H1 (cell line): Measurements from ENCODE around the gene GPR157. TPM values are rescaled to one million over a fixed set of nuclear protein-coding genes. Genes with fewer than 3 reads are reported as not detected.

Source experiments
- CTCF ChIA-PET: fragments of 300-600 bp; sonication (Branson Sonifier 250); formaldehyde crosslinking; loops from one replicate; lab custom pipeline; 2021; ENCODE audit not compliant: partially characterized antibody; lab: Charles Lee
- POLR2A ChIA-PET: fragments of 300-600 bp; sonication (Branson Sonifier 250); formaldehyde crosslinking; loops from one replicate; lab custom pipeline; 2021; ENCODE audit warnings: inconsistent platforms; ENCODE audit not compliant: partially characterized antibody; lab: Charles Lee
- DNase-seq, 2 experiments: peaks; one replicate each; pipeline versions ENCODE4 v3.0.0 to v3.0.0-alpha.2; 2010 to 2022; ENCODE audit warnings: low spot score in 2 of 2, low read depth in 1 of 2, mixed read lengths in 1 of 2
- FAIRE-seq: peaks from 2 replicates; lab custom pipeline; 2011; peaks lifted over from hg19 to GRCh38; lab: Jason Lieb, UNC
- H2AFZ ChIP-seq: 2 replicates; pipeline ENCODE4 v1.8.1; 2012; ENCODE audit warnings: low read length, inconsistent platforms
- H2AK5ac ChIP-seq: 2 replicates; pipeline ENCODE4 v1.6.1; 2013; ENCODE audit warnings: low read depth, low read length
- H2BK120ac ChIP-seq: replicated peaks from 2 replicates; pipeline ENCODE3; 2013; ENCODE audit warnings: low read depth, low read length, inconsistent platforms
- H2BK12ac ChIP-seq: 2 replicates; pipeline ENCODE4 v1.6.1; 2013; ENCODE audit warnings: low read depth, low read length
- H2BK15ac ChIP-seq: 2 replicates; pipeline ENCODE4 v1.6.1; 2013; ENCODE audit warnings: low read length
- H2BK20ac ChIP-seq: 2 replicates; pipeline ENCODE4 v1.6.1; 2013; ENCODE audit warnings: low read length
- H2BK5ac ChIP-seq: 2 replicates; pipeline ENCODE4 v1.6.1; 2013; ENCODE audit warnings: low read depth, low read length
- H3K14ac ChIP-seq: 2 replicates; pipeline ENCODE4 v1.6.1; 2013; ENCODE audit warnings: inconsistent platforms; ENCODE audit not compliant: insufficient read length
- H3K18ac ChIP-seq: 2 replicates; pipeline ENCODE4 v1.6.1; 2013; ENCODE audit warnings: low read length; ENCODE audit errors: extremely low read depth
- H3K23ac ChIP-seq: 2 replicates; pipeline ENCODE4 v1.6.1; 2013; ENCODE audit warnings: inconsistent platforms; ENCODE audit not compliant: insufficient read length
- H3K23me2 ChIP-seq: 2 replicates; pipeline ENCODE4 v1.6.1; 2013; ENCODE audit warnings: low read depth, low read length
- H3K27ac ChIP-seq: 2 replicates; pipeline ENCODE4 v1.6.1; 2011; ENCODE audit warnings: low read depth, low read length, inconsistent platforms
- H3K27me3 ChIP-seq, 4 experiments: replicated peaks in 1 of 4; 1 replicate in 1 of 4; 2 replicates in 3 of 4; pipeline versions ENCODE4 v1.6.1 to v1.8.1; 2011 to 2013; ENCODE audit warnings: low read length in 3 of 4, mild to moderate bottlenecking in 3 of 4, inconsistent platforms in 2 of 4, mixed read lengths in 2 of 4, moderate library complexity in 1 of 4; ENCODE audit not compliant: control insufficient read depth in 3 of 4, insufficient read depth in 3 of 4; ENCODE audit errors: extremely low read depth in 1 of 4
- H3K36me3 ChIP-seq, 4 experiments: 2 replicates each; pipeline versions ENCODE4 v1.6.1 to v1.8.1; 2011 to 2013; ENCODE audit warnings: mild to moderate bottlenecking in 4 of 4, low read length in 3 of 4, moderate library complexity in 2 of 4, control low read depth in 1 of 4, inconsistent platforms in 1 of 4; ENCODE audit not compliant: insufficient read depth in 4 of 4, control insufficient read depth in 2 of 4
- H3K4ac ChIP-seq: replicated peaks from 2 replicates; pipeline ENCODE3; 2013; ENCODE audit warnings: low read length, low read depth, mixed read lengths, inconsistent platforms; ENCODE audit not compliant: insufficient read length
- H3K4me1 ChIP-seq, 4 experiments: replicated peaks in 1 of 4; 1 replicate in 1 of 4; 2 replicates in 3 of 4; pipeline versions ENCODE4 v1.6.1 to v1.8.1; 2011 to 2013; ENCODE audit warnings: low read length in 3 of 4, inconsistent platforms in 2 of 4, mixed read lengths in 1 of 4; ENCODE audit not compliant: insufficient read depth in 4 of 4, control insufficient read depth in 3 of 4
- H3K4me2 ChIP-seq, 2 experiments: 2 replicates each; pipeline versions ENCODE4 v1.6.1 to v1.8.1; 2011 to 2013; ENCODE audit warnings: low read depth in 2 of 2, low read length in 2 of 2, control low read depth in 1 of 2, inconsistent platforms in 1 of 2, mild to moderate bottlenecking in 1 of 2; ENCODE audit not compliant: insufficient read depth in 1 of 2
- H3K4me3 ChIP-seq, 4 experiments: fragments of 200-600, 300-600 bp in 1 of 4; sonication (generic), shearing (Covaris generic), sonication (Bioruptor Twin) in 1 of 4; 2 replicates each; pipeline versions ENCODE4 v1.5.1 to v1.8.1; 2011 to 2016; ENCODE audit warnings: low read length in 4 of 4, low read depth in 3 of 4, control low read depth in 2 of 4, inconsistent platforms in 2 of 4, mild to moderate bottlenecking in 2 of 4, mixed read lengths in 1 of 4, moderate library complexity in 1 of 4; ENCODE audit not compliant: insufficient read depth in 2 of 4; ENCODE audit errors: extremely low read depth in 1 of 4
- H3K56ac ChIP-seq: replicated peaks from 2 replicates; pipeline ENCODE3; 2013; ENCODE audit warnings: low read depth, mild to moderate bottlenecking, mixed read lengths, low read length, inconsistent platforms; ENCODE audit not compliant: insufficient read length
- H3K79me1 ChIP-seq: 2 replicates; pipeline ENCODE4 v1.6.1; 2013; ENCODE audit warnings: low read depth, low read length, control low read depth
- H3K79me2 ChIP-seq, 2 experiments: 2 replicates each; pipeline versions ENCODE4 v1.6.1 to v1.8.1; 2012 to 2013; ENCODE audit warnings: low read length in 2 of 2, mild to moderate bottlenecking in 2 of 2, inconsistent platforms in 1 of 2; ENCODE audit not compliant: insufficient read depth in 2 of 2, control insufficient read depth in 1 of 2
- H3K9ac ChIP-seq, 4 experiments: replicated peaks in 1 of 4; 1 replicate in 1 of 4; 2 replicates in 3 of 4; pipeline versions ENCODE4 v1.6.1 to v1.8.1; 2011 to 2013; ENCODE audit warnings: low read depth in 3 of 4, low read length in 3 of 4, control low read depth in 2 of 4, mild to moderate bottlenecking in 2 of 4, moderate library complexity in 2 of 4, inconsistent platforms in 1 of 4; ENCODE audit errors: extremely low read depth in 1 of 4
- H3K9me3 ChIP-seq, 2 experiments: 2 replicates each; pipeline versions ENCODE4 v1.6.1 to v1.8.1; 2012 to 2013; ENCODE audit warnings: mild to moderate bottlenecking in 2 of 2, moderate library complexity in 2 of 2, control low read depth in 1 of 2, inconsistent platforms in 1 of 2, low read depth in 1 of 2, low read length in 1 of 2, mixed read lengths in 1 of 2; ENCODE audit not compliant: insufficient read depth in 2 of 2
- H4K20me1 ChIP-seq, 2 experiments: replicated peaks in 1 of 2; 2 replicates each; pipeline versions ENCODE3 to v1.8.1; 2011 to 2013; ENCODE audit warnings: inconsistent platforms in 2 of 2, low read length in 2 of 2, mild to moderate bottlenecking in 1 of 2; ENCODE audit not compliant: insufficient read depth in 2 of 2, control insufficient read depth in 1 of 2
- H4K5ac ChIP-seq: 2 replicates; pipeline ENCODE4 v1.6.1; 2013; ENCODE audit warnings: low read length, low read depth, mixed read lengths, inconsistent platforms; ENCODE audit not compliant: insufficient read length
- H4K8ac ChIP-seq: 2 replicates; pipeline ENCODE4 v1.8.0; 2013; ENCODE audit warnings: mild to moderate bottlenecking, moderate library complexity, low read length, inconsistent platforms; ENCODE audit not compliant: insufficient read depth; ENCODE audit errors: extremely low read depth
- H4K91ac ChIP-seq: replicated peaks from 2 replicates; pipeline ENCODE3; 2013; ENCODE audit warnings: low read length, mixed read lengths, inconsistent platforms; ENCODE audit not compliant: insufficient read length
- BRCA1 ChIP-seq: IDR thresholded peaks from 2 replicates; pipeline ENCODE4 v1.6.1; 2012; ENCODE audit warnings: low read depth, low read length, improper control_type of control experiment
- CREB1 ChIP-seq: IDR thresholded peaks from 2 replicates; pipeline ENCODE4 v1.6.1; 2012; ENCODE audit warnings: inconsistent platforms
- EGR1 ChIP-seq: IDR thresholded peaks from 2 replicates; pipeline ENCODE4 v1.6.1; 2011; ENCODE audit warnings: low read depth, low read length, borderline replicate concordance
- HDAC2 ChIP-seq, 2 experiments: fragments of 300-600 bp in 1 of 2; sonication (generic) in 1 of 2; IDR thresholded peaks; 2 replicates each; pipeline ENCODE4 v1.6.1; 2011 to 2012; ENCODE audit warnings: low read depth in 2 of 2, low read length in 2 of 2, mild to moderate bottlenecking in 2 of 2, moderate library complexity in 2 of 2, borderline replicate concordance in 1 of 2, inconsistent platforms in 1 of 2
- NANOG ChIP-seq: IDR thresholded peaks from 2 replicates; pipeline ENCODE4 v1.6.1; 2011; ENCODE audit warnings: low read length, low read depth, mild to moderate bottlenecking, inconsistent platforms; ENCODE audit not compliant: insufficient read depth, poor library complexity, severe bottlenecking
- NRF1 ChIP-seq: IDR thresholded peaks from 2 replicates; pipeline ENCODE4 v1.6.1; 2011; ENCODE audit warnings: mild to moderate bottlenecking, low read depth, low read length, improper control_type of control experiment
- POU5F1 ChIP-seq: IDR thresholded peaks from 2 replicates; pipeline ENCODE4 v1.6.1; 2011; ENCODE audit warnings: low read depth, mild to moderate bottlenecking, low read length, moderate library complexity
- RAD21 ChIP-seq, 2 experiments: IDR thresholded peaks in 1 of 2; conservative IDR thresholded peaks in 1 of 2; 2 replicates each; pipeline ENCODE4 v1.6.1; 2011; ENCODE audit warnings: low read depth in 2 of 2, low read length in 2 of 2, improper control_type of control experiment in 1 of 2, inconsistent platforms in 1 of 2, mild to moderate bottlenecking in 1 of 2, moderate library complexity in 1 of 2
- SP4 ChIP-seq: IDR thresholded peaks from 2 replicates; pipeline ENCODE4 v1.6.1; 2012; ENCODE audit warnings: low read length, inconsistent platforms
- TAF1 ChIP-seq: IDR thresholded peaks from 2 replicates; pipeline ENCODE4 v1.6.1; 2011; ENCODE audit warnings: mild to moderate bottlenecking, low read depth, low read length
- WGBS, 2 experiments: shearing (Covaris generic) in 1 of 2; methylation state at CpG; one replicate each; pipeline versions ENCODE4 v1.1.6 to v1.1.7; 2013 to 2015; ENCODE audit warnings: low lambda C conversion rate in 2 of 2, mixed read lengths in 2 of 2, inconsistent platforms in 1 of 2, low coverage in 1 of 2, missing lambda C conversion rate in 1 of 2; ENCODE audit not compliant: insufficient replicate concordance in 2 of 2, insufficient coverage in 1 of 2, insufficient read length in 1 of 2; ENCODE audit errors: extremely low coverage in 1 of 2, missing lambda C conversion rate in 1 of 2; 5-methylcytosine and 5-hydroxymethylcytosine counted together
- polyA plus RNA-seq, 7 experiments: library from polyadenylated mRNA; depleted of rRNA in 3 of 7; stranded (reverse) in 5 of 7; unstranded in 2 of 7; fragments of >200 nt in 5 of 7; fragments of 200-250 nt in 2 of 7; gene quantifications; 1 replicate in 5 of 7; 2 replicates in 1 of 7; 4 replicates in 1 of 7; pipeline versions ENCODE4 v1.2.1 to v1.2.3, GENCODE V29; 2011 to 2013; ENCODE audit warnings: missing spikeins in 2 of 7, mixed read lengths in 2 of 7
- total RNA-seq: library from RNA; stranded (reverse); fragmentation: NEBNext Ultra II Directional; extraction: Animal tissue kit (Norgen Biotek cat#: 25700); gene quantifications from 2 replicates; pipeline ENCODE4 v1.2.1, GENCODE V29; 2021
- TF ChIP-seq, protein P1 (sequence below): IDR thresholded peaks from 2 replicates; pipeline ENCODE4 v1.6.1; 2011; ENCODE audit warnings: low read length, improper control_type of control experiment

The GPR157 gene
- total and polyA plus RNA-seq, 2 of the 8 experiments (the other 6 are each of a cell fraction or from before 2014, with no cell fraction given), result 1.0 to 11.0 TPM

DNA sequence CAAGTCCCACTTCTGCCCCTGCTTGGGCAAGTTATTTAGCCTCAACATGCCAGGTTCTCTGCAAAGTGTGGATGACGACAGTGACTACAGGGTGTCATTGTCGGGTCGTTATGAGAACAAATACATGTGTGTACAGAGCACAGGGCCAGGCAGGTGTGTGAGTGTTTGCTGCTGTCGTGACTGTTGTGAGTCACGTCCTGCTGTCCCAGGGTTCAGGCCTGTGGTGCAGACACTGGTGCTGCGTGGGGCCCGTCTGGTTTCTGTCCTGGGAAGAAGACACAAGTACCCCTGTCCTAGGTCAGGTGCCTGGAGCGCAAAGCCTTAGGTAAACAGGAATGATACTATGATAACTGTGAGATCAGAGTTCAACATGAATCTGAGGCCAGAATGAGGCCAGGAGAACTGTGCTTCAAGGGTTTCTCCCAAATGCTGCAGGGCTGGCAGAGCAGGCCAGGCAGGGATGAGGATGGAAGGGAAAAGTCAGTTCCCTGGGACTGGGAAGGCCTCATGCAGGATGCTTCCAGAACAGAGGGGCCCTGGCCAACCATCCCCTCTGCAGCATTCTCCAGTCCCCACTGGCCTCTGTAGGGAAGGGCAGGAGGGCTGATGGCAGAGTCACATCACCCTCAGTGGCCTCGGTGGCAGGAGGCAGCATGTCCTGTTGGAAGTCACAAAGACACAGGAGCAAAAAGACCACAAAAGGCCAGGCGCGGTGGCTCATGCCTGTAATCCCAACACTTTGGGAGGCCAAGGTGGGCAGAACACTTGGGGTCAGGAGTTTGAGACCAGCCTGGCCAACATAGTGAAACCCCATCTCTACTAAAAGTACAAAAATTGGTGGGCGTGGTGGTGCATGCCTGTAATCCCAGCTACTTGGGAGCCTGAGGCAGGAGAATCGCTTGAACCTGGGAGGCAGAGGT is 15.7 kb downstream of the GPR157 start:
- Histone ChIP-seq H2BK15ac (0 out of 2 replicates have a peak overlapping the region, but pooled peaks have one; percentile 1), H3K4me2 (no peak overlapping the region), H3K9ac (no peak overlapping the region), H3K36me3 (no peaks in the 10 kb centered on the region), H2BK5ac (peak overlapping the region; percentile 21; the same call in 1 of the 2 replicates), H2AK5ac (no peak overlapping the region), H4K5ac (no peak overlapping the region), H3K9me3 (no peaks in the 10 kb centered on the region), H3K4ac (no peak overlapping the region), H3K27ac (no peak overlapping the region), H3K79me2 (no peaks in the 10 kb centered on the region), H2BK20ac (no peak overlapping the region), H3K4me1 (no peaks in the 10 kb centered on the region; a peak in 2 of 7 replicates), H4K20me1 (peaks cover 0 to 4% of the 10 kb centered on the region in 2 experiments), H4K91ac (no peak overlapping the region), H2BK12ac (no peak overlapping the region), H3K79me1 (no peaks in the 10 kb centered on the region), H3K4me3 (no peak overlapping the region), H2BK120ac (no peak overlapping the region), H4K8ac (no peak overlapping the region), H3K23ac (no peak overlapping the region), H2AFZ (no peak overlapping the region), H3K18ac (no peak overlapping the region), H3K23me2 (no peaks in the 10 kb centered on the region), H3K56ac (no peak overlapping the region), H3K27me3 (no peaks in the 10 kb centered on the region), H3K14ac (no peak overlapping the region)
- FAIRE-seq (no peak), DNase-seq (no peak)
- ChIA-PET CTCF (interaction anchor here (1.2 to 3.0 kb wide), 3 partner anchors 8 to 154 kb away, joined by 3 to 21 read pairs (median 4); no protein-coding TSS in a partner anchor), POLR2A (no interaction called here)
- 86% methylated on average over 13 of the region's 13 CpGs; no CpG with 5 or more reads in 1 of the 2 experiments for WGBS, 2 experiments
- TF ChIP-seq, protein P1, sequence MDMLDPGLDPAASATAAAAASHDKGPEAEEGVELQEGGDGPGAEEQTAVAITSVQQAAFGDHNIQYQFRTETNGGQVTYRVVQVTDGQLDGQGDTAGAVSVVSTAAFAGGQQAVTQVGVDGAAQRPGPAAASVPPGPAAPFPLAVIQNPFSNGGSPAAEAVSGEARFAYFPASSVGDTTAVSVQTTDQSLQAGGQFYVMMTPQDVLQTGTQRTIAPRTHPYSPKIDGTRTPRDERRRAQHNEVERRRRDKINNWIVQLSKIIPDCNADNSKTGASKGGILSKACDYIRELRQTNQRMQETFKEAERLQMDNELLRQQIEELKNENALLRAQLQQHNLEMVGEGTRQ, result no peak
- TF ChIP-seq HDAC2 (IDR thresholded peaks at IDR 0.05; ENCODE audit: borderline replicate concordance in 1 of 2, low read depth in 2 of 2, low read length in 2 of 2), result no peak
- TF ChIP-seq POU5F1, result no peak
- no peak for TF ChIP-seq SP4
- TF ChIP-seq RAD21 (IDR thresholded peaks at IDR 0.05 in 1 of 2, conservative IDR thresholded peaks at IDR 0.05 in 1 of 2; ENCODE audit: low read depth in 2 of 2, low read length in 2 of 2), result no peak
- TF ChIP-seq NRF1, result no peak
- TF ChIP-seq EGR1, result no peak
- no peak for TF ChIP-seq NANOG
- TF ChIP-seq TAF1, result no peak
- TF ChIP-seq BRCA1, result no peak
- TF ChIP-seq CREB1, result no peak
